ENCODE data around the gene WNT16. TPM values are rescaled to one million over a fixed set of nuclear protein-coding genes. Genes with fewer than 3 reads are reported as not detected.
"Not testable (repeated sequence)": the region's sequence is repeated elsewhere in the genome, so short reads cannot be mapped to it uniquely, and the experiment has no call there.

The WNT16 gene
- total RNA-seq, 1 donor from 2014 or later = not detected

DNA sequence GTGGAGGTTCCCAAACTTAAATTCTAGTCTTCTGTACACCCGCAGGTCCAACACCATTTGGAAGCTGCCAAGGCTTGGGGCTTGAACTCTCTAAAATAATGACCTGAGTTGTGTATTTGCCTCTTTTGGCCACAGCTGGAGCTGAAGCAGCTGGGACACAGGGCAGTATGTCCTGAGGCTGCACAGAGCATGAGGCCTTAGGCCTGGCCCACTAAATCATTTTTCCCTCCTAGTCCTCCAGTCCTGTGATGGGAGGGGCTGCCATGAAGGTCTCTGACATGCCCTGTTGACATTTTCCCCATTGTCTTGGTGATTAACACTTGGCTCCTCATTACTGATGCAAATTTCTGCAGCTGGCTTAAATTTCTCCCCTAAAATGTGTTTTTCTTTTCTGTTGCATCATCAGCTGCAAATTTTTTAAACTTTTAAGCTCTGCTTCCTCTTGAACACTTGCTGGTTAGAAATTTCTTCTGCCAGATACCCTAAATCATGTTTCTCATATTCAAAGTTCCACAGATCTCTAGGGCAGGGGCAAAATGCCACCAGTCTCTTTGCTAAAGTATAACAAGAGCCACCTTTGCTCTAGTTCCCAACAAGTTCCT lies 43.6 kb upstream of the WNT16 start:
- TF ChIP-seq, protein P1, sequence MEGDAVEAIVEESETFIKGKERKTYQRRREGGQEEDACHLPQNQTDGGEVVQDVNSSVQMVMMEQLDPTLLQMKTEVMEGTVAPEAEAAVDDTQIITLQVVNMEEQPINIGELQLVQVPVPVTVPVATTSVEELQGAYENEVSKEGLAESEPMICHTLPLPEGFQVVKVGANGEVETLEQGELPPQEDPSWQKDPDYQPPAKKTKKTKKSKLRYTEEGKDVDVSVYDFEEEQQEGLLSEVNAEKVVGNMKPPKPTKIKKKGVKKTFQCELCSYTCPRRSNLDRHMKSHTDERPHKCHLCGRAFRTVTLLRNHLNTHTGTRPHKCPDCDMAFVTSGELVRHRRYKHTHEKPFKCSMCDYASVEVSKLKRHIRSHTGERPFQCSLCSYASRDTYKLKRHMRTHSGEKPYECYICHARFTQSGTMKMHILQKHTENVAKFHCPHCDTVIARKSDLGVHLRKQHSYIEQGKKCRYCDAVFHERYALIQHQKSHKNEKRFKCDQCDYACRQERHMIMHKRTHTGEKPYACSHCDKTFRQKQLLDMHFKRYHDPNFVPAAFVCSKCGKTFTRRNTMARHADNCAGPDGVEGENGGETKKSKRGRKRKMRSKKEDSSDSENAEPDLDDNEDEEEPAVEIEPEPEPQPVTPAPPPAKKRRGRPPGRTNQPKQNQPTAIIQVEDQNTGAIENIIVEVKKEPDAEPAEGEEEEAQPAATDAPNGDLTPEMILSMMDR (conservative IDR thresholded peaks at IDR 0.05) = no peak
- Mint-ChIP-seq H3K27ac (ENCODE audit: unreplicated experiment) (no peak overlapping the region), H3K27me3 (ENCODE audit: low read depth) (no peaks in the 10 kb centered on the region), H3K4me1 (no peaks in the 10 kb centered on the region), H3K36me3 (ENCODE audit: low read depth) (peaks cover 11% of the 10 kb centered on the region), H3K9me3 (peaks cover 14% of the 10 kb centered on the region), H3K4me3 (no peak overlapping the region)
- no peak for DNase-seq (ENCODE audit: low read depth, low spot score)

DNA sequence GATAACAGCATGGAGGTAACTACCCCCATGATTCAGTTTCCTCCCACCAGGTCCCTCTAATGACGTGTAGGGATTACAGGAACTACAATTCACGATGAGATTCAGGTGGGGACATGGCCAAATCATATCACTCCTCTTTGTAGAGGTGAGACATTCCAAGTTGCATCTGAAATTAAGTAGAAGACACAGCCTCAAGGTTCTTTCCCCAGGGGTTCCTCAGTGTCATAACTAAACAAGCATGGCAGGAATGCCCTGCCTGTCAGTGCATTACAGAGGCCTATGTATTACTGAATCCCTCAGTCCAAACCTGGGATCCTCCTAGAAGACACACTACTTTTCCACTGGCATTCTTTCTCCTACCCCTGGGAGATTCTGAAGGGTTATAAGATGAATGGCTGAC lies 42.6 kb upstream of the WNT16 start:
- Mint-ChIP-seq H3K27ac (ENCODE audit: unreplicated experiment) (no peak overlapping the region), H3K27me3 (ENCODE audit: low read depth) (no peaks in the 10 kb centered on the region)
- DNase-seq (ENCODE audit: low read depth, low spot score) = no peak

DNA sequence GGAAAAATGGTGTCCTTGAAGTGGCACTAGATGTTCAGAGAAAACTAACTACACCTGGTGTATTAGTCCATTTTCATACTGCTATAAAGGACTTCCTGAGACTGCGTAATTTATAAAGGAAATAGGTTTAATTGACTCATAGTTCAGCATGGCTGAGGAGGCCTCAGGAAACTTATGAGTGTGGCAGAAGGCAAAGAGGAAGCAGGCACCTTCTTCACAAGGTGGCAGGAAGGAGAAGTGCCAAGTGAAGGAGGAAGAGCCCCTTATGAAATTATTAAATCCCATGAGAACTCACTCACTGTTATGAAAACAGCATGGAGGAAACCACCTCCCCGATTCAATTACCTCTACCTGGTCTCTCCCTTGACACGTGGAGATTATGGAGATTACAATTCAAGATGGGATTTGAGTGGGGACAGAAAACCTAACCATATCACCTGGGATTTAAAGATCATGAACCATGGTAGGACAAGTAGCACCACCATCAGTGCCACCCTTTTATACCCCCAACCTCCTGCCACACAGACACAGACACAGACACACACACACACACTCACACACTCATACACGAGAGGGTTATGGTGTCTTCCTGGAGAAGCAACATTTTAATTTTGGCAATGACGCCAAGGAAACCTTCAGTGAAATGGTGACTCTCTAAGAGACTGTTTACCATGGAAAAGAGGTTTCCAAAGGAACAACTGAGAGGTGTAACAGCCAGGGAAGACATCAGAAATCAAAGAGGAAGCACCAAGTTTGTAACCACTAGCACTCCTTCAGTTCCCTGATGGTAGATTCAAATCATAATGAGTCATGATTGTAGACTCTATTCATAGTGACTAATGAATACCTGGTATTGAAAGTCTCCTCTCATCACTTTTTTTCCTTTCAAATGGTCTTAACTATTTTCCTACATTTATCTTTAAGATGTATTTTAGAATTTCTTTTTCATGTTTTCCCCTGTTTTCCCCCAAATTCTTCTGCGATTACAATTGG lies 41.8 kb upstream of the WNT16 start:
- peaks cover 11% of the 10 kb centered on the region for H3K36me3 Mint-ChIP-seq (ENCODE audit: low read depth)
- no peaks in the 10 kb centered on the region for H3K27me3 Mint-ChIP-seq (ENCODE audit: low read depth)
- peaks cover 19% of the 10 kb centered on the region for H3K9me3 Mint-ChIP-seq
- H3K27ac Mint-ChIP-seq (ENCODE audit: unreplicated experiment) = no peak overlapping the region
- no peak for DNase-seq (ENCODE audit: low read depth, low spot score)
- TF ChIP-seq, protein P1 (conservative IDR thresholded peaks at IDR 0.05) = no peak
- H3K4me3 Mint-ChIP-seq = no peak overlapping the region
- no peaks in the 10 kb centered on the region for H3K4me1 Mint-ChIP-seq

More for the DNA sequence above, 42.6 kb upstream of the WNT16 start:
- Mint-ChIP-seq H3K36me3 (ENCODE audit: low read depth) (peaks cover 11% of the 10 kb centered on the region), H3K9me3 (peaks cover 16% of the 10 kb centered on the region), H3K4me1 (no peaks in the 10 kb centered on the region), H3K4me3 (no peak overlapping the region)
- TF ChIP-seq, protein P1 (conservative IDR thresholded peaks at IDR 0.05) = no peak

DNA sequence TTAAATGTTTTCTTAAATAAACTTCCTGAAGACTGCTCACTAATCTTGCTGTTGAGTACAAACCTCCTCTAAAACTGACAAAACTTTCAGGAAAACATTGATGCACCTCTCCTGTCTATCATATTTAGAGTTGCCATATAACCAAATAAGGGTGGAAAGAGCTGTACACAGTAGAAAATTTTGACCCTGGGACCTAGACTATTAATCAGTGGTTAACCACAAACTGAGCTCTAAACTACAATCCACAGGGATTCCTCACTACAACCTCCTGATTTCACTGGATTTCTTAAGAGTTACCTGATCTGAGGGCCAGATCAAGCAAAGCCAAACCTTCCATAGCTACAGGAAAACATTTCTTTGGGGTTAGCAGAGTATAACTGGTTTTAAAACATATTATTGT lies 39.9 kb upstream of the WNT16 start:
- no peak overlapping the region for H3K27ac Mint-ChIP-seq (ENCODE audit: unreplicated experiment)
- peaks cover 11% of the 10 kb centered on the region for H3K36me3 Mint-ChIP-seq (ENCODE audit: low read depth)
- TF ChIP-seq, protein P1 (conservative IDR thresholded peaks at IDR 0.05) = no peak
- no peaks in the 10 kb centered on the region for H3K27me3 Mint-ChIP-seq (ENCODE audit: low read depth)
- H3K4me1 Mint-ChIP-seq = no peaks in the 10 kb centered on the region
- no peak for DNase-seq (ENCODE audit: low read depth, low spot score)
- no peak overlapping the region for H3K4me3 Mint-ChIP-seq
- H3K9me3 Mint-ChIP-seq = peaks cover 19% of the 10 kb centered on the region

DNA sequence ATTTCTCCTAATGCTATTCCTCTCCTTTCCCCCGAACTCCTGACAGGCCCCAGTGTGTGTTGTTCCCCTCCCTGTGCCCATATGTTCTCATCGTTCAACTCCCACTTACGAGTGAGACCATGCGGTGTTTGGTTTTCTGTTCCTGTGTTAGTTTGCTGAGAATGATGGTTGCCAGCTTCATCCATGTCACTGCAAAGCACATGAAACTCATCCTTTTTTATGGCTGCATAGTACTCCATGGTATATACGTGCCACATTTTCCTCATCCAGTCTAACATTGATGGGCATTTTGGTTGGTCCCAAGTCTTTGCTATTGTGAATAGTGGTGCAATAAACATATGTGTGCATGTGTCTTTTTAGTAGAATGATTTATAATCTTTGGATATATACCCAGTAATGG lies 38.9 kb upstream of the WNT16 start:
- H3K27me3 Mint-ChIP-seq (ENCODE audit: low read depth); H3K4me3 Mint-ChIP-seq; H3K4me1 Mint-ChIP-seq; H3K27ac Mint-ChIP-seq (ENCODE audit: unreplicated experiment); H3K36me3 Mint-ChIP-seq (ENCODE audit: low read depth); DNase-seq (ENCODE audit: low read depth, low spot score): not testable (repeated sequence)
- peaks cover 14% of the 10 kb centered on the region for H3K9me3 Mint-ChIP-seq
